LNCAP (cell line): Measurements from ENCODE around the gene ZNF446.

Source experiments
- CTCF ChIP-seq: fragments of 450-650 bp; IDR thresholded peaks from 2 replicates; pipeline ENCODE4 v1.5.1; 2017; ENCODE audit warnings: mild to moderate bottlenecking

Gene ZNF446

GRCh38 chr19:58516246-58516836 is 40.2 kb downstream of the ZNF446 start:
- no peak for TF ChIP-seq CTCF

- peak; percentile 21; the same call in 1 of the 2 replicates for TF ChIP-seq CTCF
Observed at GRCh38 chr19:58516964-58517833, 41.0 kb downstream of the ZNF446 start.

- TF ChIP-seq CTCF = peak; percentile 12
Observed at GRCh38 chr19:58518256-58519086, 42.3 kb downstream of the ZNF446 start.

- TF ChIP-seq CTCF = no peak
Observed at GRCh38 chr19:58519087-58519354, 42.9 kb downstream of the ZNF446 start.

- TF ChIP-seq CTCF = peak; percentile 59
Observed at GRCh38 chr19:58519355-58520256, 43.5 kb downstream of the ZNF446 start, which contains the start of gene ZBTB45. Gene ZBTB45 (minus strand): TSS chr19:58519810. CDS start chr19:58517673, 2,137 bp downstream.

- TF ChIP-seq CTCF = no peak
Observed at GRCh38 chr19:58520257-58520599, 44.1 kb downstream of the ZNF446 start.

- TF ChIP-seq CTCF = no peak
Observed at GRCh38 chr19:58521651-58522050, 45.5 kb downstream of the ZNF446 start.
